Measurements from ENCODE around the gene MYMK.

MYMK gene

DNA sequence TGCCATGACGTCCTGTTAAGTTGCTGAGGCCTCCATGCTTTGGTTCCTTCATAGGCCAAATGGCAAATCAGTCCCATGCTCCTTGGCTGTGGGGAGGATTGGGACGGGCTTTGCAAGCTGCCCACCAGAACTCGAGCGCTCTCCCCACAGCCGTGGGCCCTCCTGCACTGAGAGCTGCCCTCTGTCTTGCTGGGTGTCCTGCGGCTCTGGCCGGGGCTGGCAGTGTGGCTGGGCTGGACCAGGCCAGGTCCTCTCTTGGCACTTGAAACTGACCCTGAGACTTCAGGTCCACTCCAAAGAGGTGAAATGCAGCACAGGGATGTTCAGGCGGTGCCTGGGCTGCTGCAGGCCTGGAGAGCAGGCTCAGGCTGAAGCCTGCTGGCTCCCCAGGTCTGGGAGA, 7.0 kb downstream of the MYMK start:
- no peak for DNase-seq

DNA sequence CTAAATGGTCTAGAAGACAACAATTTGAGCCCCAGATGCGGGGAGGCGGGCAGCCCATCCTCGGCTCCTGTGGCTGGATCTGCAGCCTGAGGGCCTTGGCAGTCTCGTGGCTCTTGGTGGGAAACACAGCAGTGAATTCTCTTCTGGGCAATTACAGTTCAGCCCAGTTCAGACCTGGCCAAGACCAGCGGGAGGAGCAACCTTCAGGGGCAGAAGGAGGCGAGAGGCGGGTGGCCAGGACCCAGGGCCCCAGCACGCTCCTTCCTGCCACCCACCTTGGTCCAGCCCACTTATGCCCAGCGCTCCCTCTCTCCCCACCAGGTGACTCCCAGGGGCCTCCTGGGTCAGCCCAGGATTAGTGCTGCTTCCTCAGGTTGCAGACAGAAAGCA, 7.8 kb downstream of the MYMK start:
- DNase-seq: no peak

DNA sequence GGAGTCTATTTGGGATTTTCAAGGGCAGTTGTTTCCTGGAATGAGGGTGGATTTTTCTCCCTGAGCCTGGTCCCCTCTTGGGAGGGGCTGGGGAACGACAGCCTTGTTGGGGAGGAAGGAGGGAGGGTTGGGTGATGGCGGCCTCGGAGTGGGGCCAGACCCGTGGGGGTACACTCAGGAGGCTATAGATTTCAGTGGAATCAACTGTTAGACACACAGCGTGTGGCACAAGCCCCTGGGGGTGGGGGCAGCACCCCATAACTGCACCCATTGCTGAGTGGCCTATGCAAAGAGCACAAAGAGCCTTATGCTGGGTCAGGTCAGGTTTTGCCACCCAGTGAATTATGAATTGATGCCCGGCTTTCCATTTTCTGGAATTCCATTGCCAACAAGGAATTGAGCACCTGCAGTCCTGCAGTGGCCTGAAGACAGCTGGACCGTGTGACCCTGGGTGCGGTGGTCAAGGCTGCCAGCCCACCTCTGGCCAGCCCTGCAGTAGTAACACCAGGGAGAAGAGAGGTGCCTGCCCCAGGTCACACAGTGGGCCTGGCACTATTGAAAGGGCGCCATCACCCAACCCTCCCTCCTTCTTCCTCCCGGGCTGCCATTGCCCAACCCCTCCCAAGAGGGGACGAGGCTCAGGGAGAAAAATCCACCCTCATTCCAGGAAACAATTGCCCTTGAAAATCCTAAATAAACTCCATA, 8.4 kb downstream of the MYMK start:
- no peak for DNase-seq

- no peak for DNase-seq
Observed at GRCh38 chr9:133515615-133516255, 9.0 kb downstream of the MYMK start.

- no peak for DNase-seq
Observed at GRCh38 chr9:133515240-133515610, 9.5 kb downstream of the MYMK start.

- DNase-seq: no peak
Observed at GRCh38 chr9:133514460-133515239, 10.1 kb downstream of the MYMK start.

GRCh38 chr9:133513214-133514100, 11.3 kb downstream of the MYMK start:
- DNase-seq: no peak

DNA sequence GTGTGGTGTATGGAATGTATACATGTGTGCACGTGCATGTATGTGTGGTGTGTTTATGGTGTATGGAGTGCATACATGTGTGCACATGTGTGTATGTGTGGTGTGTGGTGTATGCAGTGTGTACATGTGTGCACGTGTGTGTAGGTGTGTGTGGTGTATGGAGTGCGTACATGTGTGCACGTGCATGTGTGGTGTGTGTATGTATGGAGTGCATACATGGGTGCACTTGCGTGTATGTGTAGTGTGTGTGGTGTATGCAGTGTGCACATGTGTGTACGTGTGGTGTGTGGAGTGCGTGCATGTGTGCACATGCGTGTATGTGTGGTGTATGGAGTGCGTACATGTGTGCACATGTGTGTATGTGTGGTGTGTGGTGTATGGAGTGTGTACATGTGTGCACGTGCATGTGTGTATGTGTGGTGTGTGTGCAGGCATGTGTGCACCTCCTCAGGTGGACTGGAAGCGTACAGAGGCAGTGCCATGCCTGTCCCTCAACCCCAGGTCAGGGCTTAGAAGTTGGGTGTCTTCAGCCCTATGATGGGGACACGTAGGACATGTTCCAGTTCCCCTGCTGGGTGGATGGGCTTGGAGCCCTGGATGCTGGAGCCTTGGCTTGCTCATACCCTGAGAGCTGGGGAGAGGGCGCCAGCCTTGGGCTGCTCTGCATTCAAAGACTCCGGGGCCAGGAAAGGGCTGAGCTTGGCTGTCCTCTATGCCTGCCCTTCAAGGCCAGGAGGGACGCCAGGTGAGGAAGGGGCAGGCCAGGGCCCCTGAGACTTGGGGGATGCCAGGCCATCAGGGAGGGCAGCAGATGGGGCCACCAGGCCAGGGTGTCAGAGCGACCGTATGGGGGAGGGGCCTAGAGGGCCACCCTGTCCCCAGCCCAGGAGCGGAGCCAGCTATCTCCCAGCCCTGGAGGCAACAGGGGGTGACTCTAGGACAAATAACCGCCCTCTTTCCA, 12.2 kb downstream of the MYMK start:
- no peak for DNase-seq

- no peak for DNase-seq
Observed at GRCh38 chr9:133511607-133512006, 13.2 kb downstream of the MYMK start.

DNA sequence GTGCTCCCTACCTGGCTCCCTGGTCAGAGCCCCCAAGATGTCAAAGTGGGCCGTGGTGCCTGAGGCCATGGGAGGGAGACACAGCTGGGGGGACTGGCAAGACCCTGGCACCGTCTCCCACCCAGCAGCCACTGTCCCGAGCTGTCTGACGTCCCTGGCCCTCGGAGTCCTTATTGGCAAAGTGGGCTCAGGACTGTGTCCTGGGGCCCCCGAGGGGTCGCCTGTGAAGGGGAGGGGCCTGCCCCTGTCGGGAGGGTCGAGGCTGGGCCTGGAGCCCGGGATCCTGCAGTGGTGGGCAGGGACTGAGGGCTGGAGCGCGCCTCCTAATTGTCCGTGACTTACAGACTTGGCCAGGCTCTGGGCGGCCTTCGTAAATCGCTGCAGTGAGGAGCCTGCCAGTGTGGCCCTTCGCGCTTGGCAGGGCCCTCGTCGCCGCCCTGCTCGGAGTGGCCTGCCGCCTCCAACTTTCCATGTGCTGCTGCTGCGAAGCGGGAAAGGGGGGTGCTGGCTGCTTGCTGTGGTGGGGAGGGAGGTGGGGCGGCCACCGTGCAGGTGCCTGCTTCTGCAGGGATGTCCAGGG, 13.7 kb downstream of the MYMK start:
- no peak for DNase-seq

DNA sequence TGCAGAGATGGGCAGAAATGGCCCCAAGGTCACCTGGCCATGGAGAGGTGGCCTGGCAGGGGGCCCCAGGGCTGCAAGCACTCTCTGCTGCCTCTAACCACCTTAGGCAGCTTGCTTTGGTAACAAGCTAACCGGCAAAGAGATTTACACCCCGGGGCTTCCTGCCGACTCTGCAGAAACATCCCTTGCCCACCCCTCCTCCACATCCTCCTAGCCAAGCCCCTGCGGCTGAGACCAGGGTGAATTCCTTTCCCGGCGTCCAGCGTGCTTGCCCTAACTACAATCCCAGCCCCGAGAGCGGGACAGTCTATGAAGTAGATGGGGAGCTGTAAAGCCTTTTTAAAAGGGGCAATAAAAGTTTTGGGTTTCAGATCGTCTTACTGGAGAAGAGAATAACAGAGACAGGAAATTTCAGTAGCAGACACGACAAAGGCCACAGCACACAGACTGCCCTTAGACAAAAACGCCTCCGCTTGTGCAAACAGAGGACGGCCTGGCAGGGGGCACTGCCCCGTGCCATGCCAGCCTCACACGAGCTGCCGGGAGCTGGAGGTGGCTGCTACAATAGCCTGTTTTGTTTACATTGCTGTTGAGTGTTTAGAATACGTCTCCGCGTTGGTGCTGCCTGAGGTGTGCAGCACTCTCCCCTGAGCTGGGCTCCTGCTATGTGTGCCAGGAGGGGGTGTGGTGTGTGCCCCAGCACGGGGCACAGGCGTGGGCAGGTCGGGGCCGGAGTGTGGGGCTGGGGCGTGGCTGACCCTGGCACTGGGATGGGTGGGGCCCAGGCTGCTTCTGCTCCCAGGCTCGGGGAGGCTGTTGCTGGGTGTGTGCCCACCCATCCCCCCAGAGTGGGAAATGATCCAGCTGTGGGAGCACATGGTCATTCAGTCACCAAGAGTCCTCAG, 15.3 kb downstream of the MYMK start:
- no peak for DNase-seq

DNA sequence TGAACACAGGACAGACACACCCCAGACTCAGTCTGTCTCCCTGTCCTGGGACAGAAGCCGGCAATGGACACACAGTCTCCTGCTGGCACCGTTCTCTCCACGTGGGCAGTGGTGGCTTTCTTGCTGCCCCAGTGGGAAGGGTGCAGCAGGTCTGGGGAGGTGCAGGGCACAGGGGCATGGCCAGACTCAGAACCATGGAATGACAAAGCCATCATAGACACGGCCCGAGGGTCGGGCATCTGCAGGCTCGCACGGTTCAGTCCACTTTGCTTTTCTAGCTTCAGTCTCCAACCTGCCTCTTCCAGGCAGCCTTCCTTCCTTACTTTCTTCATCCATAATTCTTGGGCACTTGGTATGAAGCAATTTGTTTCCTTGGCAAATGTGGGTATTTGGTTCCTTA, 16.7 kb downstream of the MYMK start:
- DNase-seq: no peak

GRCh38 chr9:133507246-133507965, 17.4 kb downstream of the MYMK start:
- no peak for DNase-seq

DNA sequence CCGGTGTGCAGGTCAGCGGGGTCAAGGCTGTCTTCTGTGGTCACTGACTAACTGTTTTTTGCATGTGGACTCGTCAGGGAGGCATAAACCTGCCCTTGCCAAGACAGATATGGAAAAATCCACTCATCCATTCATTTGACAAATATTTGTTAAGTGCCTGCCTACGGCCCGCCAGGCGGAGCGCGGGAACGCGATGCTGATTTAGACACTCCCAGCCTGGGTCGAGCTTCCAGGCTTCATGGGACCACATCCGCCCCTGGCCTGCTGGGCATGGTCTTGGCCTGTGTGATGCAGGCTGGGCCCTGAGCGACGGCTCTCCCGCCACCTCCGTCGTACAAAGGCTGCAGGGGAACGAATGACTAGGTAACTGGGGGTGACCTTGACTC, 18.1 kb downstream of the MYMK start:
- DNase-seq: no peak

DNA sequence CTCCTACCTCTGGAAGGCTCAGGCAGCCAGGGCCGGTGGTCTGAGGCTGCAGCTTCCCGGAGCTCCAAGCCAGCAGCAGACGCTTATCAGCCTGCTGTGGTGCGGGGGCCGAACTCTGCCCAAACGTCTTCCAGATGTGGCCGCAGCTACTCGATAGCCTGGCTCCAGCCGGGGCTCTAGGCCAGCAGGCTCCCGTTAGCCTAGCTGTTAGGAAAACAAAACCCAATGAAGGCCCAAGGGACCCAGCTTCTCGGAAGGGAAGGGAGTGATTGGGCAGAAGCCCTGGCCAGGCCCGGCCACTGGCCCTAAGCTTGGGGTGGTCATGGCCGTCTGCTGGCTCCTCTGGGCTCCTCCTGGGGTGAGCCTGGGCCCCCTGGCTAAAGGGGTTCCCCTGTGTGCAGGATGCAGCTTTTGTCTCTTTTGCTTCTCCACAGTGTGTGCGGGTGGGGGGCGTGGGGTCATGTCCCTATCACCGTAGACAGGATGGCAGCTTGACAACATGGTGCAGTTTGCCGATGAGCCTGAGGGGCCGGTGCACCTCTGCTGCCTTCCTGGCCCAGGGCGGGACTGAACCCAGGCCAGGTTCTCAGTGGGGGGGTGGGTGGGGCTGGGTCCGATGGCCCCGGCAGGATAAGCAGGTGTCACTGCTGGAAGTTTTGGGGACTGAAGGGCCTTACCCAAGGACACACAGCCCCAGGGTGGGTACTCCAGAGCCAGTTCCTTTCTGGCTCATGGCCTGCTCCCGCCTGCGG, 18.7 kb downstream of the MYMK start:
- no peak for DNase-seq

DNA sequence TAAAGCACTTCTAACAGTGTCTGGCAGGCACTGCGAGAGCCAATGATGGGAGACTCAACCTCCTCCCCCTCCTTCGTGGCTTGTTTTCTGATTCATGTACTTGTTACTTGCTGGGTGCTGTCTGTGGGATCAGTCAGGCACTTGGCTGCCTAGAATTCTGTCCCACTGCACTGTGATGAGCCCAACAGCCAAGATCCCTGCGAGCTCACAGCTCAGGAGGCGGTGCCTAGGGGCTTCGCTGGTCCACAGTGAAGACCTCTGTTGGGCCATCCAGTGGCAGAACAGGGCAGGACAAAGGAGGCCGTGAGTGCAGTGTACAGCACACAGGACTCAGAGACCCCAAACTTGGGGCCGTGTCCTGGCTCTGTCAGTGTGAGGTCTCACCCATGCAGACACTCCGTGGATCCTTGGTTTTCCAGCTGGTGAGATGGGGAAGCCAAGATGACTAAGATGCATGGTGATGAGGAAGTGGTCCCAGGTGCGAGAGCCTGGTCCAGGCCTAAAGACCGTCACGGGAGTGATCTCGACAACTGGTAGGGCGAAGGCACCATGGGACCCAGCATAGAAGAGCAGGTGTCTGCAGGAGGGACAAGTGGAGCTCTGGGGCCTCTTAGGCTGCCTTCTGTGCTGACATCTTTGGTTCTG, 19.5 kb downstream of the MYMK start:
- no peak for DNase-seq

DNA sequence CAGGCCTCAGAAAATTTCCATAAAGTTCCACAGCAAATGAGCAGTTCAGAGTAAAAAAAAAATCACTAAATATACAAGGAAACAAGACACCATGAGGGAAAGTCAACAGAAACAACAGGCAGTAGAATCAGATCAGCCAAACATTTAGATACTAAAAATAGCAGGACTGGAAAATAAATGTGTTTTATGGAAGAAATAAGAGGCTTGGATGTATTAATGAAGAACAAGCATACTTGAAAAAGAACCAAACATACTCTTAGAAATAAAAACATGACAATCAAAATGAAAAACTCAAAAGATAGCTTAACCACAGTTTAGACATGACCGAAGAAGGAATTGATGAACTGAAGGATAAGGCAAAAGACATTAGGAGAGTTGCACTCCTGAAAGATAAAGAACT, 22.6 kb downstream of the MYMK start:
- no peak for DNase-seq

DNA sequence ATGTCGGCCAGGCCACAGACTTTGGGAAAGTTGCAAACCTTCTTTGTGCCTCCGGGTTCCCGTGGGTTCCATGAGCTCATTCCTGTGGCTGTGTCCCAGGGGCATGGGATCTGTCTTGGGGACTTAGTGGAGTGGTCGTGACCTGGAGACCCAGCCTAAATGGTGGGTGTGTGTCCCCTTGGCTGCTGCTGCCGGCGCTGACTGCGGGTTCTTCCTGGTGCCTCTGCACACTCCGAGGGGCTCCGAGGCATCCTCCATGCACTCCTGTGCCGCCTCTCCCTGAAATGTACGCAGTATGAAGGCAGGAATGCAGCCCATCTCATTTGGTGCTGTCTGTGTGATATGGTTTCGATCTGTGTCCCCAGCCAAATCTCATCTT, 24.9 kb downstream of the MYMK start:
- DNase-seq: no peak
